MM.1S (cell line): ENCODE data around the gene CHTF8.

Experiments used
- CTCF ChIP-seq: fragments of 300-600 bp; sonication (generic); IDR thresholded peaks from 2 replicates; pipeline ENCODE4 v1.5.1; 2016; ENCODE audit warnings: antibody characterized with exemption, low read length, mixed read lengths
- EZH2 ChIP-seq: fragments of 300-600 bp; sonication (generic); optimal IDR thresholded peaks from 2 replicates; pipeline ENCODE3; 2017; ENCODE audit warnings: low read depth, mild to moderate bottlenecking, antibody characterized with exemption, low read length, mixed read lengths

- TF ChIP-seq CTCF (no peak), EZH2 (no peak)
Observed at GRCh38 chr16:69166946-69167930, 34.9 kb upstream of the CHTF8 start.
